GM23338 (cell line): ENCODE measurements around the gene NIPSNAP2.

Source experiments
- CREB1 ChIP-seq: fragments of 250-450 bp; sonication (Bioruptor Pico); IDR thresholded peaks from 2 replicates; pipeline ENCODE4 v1.5.0; 2020; ENCODE audit warnings: low read depth, mild to moderate bottlenecking, moderate library complexity
- CTCF ChIP-seq, 2 experiments: fragments of 200-600 bp in 1 of 2; sonication (generic) in 1 of 2; conservative IDR thresholded peaks; 2 replicates each; pipeline versions ENCODE4 v1.5.1 to v1.6.1; 2016 to 2017; ENCODE audit warnings: antibody characterized with exemption in 2 of 2, low read depth in 2 of 2, mild to moderate bottlenecking in 2 of 2, moderate library complexity in 1 of 2
- EZH2 ChIP-seq: fragments of 200-600 bp; sonication (generic); IDR thresholded peaks from one replicate; pipeline ENCODE4 v1.8.0; 2017; ENCODE audit warnings: antibody characterized with exemption, mild to moderate bottlenecking, low read depth; ENCODE audit not compliant: unreplicated experiment
- EZH2phosphoT487 ChIP-seq: fragments of 200-600 bp; sonication (generic); IDR thresholded peaks from one replicate; pipeline ENCODE4 v1.8.1; 2018; ENCODE audit warnings: antibody characterized with exemption; ENCODE audit not compliant: unreplicated experiment
- JUNB ChIP-seq: IDR thresholded peaks from one replicate; pipeline ENCODE4 v1.6.1; 2016; ENCODE audit warnings: antibody characterized with exemption; ENCODE audit not compliant: unreplicated experiment
- NANOG ChIP-seq: IDR thresholded peaks from 2 replicates; pipeline ENCODE4 v1.6.1; 2016; ENCODE audit warnings: antibody characterized with exemption, borderline replicate concordance
- POLR2AphosphoS5 ChIP-seq: IDR thresholded peaks from 2 replicates; pipeline ENCODE4 v1.6.1; 2016; ENCODE audit warnings: antibody characterized with exemption, low read depth
- REST ChIP-seq: IDR thresholded peaks from one replicate; pipeline ENCODE4 v1.6.1; 2018; ENCODE audit warnings: antibody characterized with exemption; ENCODE audit not compliant: unreplicated experiment
- STAT1 ChIP-seq: IDR thresholded peaks from one replicate; pipeline ENCODE4 v1.6.1; 2016; ENCODE audit warnings: antibody characterized with exemption; ENCODE audit not compliant: unreplicated experiment
- ZNF114 ChIP-seq: fragments of 250-450 bp; sonication (Bioruptor Pico); IDR thresholded peaks from 2 replicates; pipeline ENCODE4 v1.5.0; 2020; ENCODE audit warnings: mild to moderate bottlenecking, moderate library complexity
- ZNF331 ChIP-seq: fragments of 250-450 bp; sonication (Bioruptor Pico); IDR thresholded peaks from 2 replicates; pipeline ENCODE4 v1.5.0; 2020; ENCODE audit warnings: low read depth, mild to moderate bottlenecking, moderate library complexity
- TF ChIP-seq, protein P1 (sequence below): IDR thresholded peaks from 2 replicates; pipeline ENCODE4 v1.6.1; 2016; ENCODE audit warnings: antibody characterized with exemption
- TF ChIP-seq, protein P2 (sequence below): fragments of 250-450 bp; sonication (Bioruptor Pico); IDR thresholded peaks from 2 replicates; pipeline ENCODE4 v1.5.0; 2020; ENCODE audit warnings: mild to moderate bottlenecking, moderate library complexity

GRCh38 chr7:56028942-56029630 lies 64.7 kb downstream of the NIPSNAP2 start:
- no peak for TF ChIP-seq JUNB
- no peak for TF ChIP-seq POLR2AphosphoS5
- TF ChIP-seq EZH2phosphoT487 = no peak
- TF ChIP-seq CTCF (conservative IDR thresholded peaks at IDR 0.05; ENCODE audit: low read depth in 2 of 2) = no peak
- TF ChIP-seq CREB1 (CRISPR knock-in tag) = no peak
- TF ChIP-seq EZH2 = no peak
- no peak for TF ChIP-seq REST
- TF ChIP-seq, protein P1, sequence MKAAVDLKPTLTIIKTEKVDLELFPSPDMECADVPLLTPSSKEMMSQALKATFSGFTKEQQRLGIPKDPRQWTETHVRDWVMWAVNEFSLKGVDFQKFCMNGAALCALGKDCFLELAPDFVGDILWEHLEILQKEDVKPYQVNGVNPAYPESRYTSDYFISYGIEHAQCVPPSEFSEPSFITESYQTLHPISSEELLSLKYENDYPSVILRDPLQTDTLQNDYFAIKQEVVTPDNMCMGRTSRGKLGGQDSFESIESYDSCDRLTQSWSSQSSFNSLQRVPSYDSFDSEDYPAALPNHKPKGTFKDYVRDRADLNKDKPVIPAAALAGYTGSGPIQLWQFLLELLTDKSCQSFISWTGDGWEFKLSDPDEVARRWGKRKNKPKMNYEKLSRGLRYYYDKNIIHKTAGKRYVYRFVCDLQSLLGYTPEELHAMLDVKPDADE = no peak
- no peak for TF ChIP-seq NANOG
- no peak for TF ChIP-seq ZNF114 (CRISPR knock-in tag)
- TF ChIP-seq ZNF331 (CRISPR knock-in tag) = no peak
- no peak for TF ChIP-seq STAT1
- TF ChIP-seq, protein P2, sequence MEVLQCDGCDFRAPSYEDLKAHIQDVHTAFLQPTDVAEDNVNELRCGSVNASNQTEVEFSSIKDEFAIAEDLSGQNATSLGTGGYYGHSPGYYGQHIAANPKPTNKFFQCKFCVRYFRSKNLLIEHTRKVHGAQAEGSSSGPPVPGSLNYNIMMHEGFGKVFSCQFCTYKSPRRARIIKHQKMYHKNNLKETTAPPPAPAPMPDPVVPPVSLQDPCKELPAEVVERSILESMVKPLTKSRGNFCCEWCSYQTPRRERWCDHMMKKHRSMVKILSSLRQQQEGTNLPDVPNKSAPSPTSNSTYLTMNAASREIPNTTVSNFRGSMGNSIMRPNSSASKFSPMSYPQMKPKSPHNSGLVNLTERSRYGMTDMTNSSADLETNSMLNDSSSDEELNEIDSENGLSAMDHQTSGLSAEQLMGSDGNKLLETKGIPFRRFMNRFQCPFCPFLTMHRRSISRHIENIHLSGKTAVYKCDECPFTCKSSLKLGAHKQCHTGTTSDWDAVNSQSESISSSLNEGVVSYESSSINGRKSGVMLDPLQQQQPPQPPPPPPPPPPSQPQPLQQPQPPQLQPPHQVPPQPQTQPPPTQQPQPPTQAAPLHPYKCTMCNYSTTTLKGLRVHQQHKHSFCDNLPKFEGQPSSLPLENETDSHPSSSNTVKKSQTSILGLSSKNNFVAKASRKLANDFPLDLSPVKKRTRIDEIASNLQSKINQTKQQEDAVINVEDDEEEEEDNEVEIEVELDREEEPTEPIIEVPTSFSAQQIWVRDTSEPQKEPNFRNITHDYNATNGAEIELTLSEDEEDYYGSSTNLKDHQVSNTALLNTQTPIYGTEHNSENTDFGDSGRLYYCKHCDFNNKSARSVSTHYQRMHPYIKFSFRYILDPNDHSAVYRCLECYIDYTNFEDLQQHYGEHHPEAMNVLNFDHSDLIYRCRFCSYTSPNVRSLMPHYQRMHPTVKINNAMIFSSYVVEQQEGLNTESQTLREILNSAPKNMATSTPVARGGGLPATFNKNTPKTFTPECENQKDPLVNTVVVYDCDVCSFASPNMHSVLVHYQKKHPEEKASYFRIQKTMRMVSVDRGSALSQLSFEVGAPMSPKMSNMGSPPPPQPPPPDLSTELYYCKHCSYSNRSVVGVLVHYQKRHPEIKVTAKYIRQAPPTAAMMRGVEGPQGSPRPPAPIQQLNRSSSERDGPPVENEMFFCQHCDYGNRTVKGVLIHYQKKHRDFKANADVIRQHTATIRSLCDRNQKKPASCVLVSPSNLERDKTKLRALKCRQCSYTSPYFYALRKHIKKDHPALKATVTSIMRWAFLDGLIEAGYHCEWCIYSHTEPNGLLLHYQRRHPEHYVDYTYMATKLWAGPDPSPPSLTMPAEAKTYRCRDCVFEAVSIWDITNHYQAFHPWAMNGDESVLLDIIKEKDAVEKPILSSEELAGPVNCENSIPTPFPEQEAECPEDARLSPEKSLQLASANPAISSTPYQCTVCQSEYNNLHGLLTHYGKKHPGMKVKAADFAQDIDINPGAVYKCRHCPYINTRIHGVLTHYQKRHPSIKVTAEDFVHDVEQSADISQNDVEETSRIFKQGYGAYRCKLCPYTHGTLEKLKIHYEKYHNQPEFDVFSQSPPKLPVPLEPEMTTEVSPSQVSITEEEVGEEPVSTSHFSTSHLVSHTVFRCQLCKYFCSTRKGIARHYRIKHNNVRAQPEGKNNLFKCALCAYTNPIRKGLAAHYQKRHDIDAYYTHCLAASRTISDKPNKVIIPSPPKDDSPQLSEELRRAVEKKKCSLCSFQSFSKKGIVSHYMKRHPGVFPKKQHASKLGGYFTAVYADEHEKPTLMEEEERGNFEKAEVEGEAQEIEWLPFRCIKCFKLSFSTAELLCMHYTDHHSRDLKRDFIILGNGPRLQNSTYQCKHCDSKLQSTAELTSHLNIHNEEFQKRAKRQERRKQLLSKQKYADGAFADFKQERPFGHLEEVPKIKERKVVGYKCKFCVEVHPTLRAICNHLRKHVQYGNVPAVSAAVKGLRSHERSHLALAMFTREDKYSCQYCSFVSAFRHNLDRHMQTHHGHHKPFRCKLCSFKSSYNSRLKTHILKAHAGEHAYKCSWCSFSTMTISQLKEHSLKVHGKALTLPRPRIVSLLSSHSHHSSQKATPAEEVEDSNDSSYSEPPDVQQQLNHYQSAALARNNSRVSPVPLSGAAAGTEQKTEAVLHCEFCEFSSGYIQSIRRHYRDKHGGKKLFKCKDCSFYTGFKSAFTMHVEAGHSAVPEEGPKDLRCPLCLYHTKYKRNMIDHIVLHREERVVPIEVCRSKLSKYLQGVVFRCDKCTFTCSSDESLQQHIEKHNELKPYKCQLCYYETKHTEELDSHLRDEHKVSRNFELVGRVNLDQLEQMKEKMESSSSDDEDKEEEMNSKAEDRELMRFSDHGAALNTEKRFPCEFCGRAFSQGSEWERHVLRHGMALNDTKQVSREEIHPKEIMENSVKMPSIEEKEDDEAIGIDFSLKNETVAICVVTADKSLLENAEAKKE = no peak
